NCI-H345 treated with DMSO at 0.1 percent for 48 hours (cell line): ENCODE data around the gene RNF182.
"Not testable (repeated sequence)": the region's sequence is repeated elsewhere in the genome, so short reads cannot be mapped to it uniquely, and the experiment has no call there.

ENCODE experiments used
- DNase-seq: peaks from one replicate; lab custom pipeline; 2025; ENCODE audit not compliant: unreplicated experiment; lab: John Stamatoyannopoulos, UW

RNF182 gene

DNA sequence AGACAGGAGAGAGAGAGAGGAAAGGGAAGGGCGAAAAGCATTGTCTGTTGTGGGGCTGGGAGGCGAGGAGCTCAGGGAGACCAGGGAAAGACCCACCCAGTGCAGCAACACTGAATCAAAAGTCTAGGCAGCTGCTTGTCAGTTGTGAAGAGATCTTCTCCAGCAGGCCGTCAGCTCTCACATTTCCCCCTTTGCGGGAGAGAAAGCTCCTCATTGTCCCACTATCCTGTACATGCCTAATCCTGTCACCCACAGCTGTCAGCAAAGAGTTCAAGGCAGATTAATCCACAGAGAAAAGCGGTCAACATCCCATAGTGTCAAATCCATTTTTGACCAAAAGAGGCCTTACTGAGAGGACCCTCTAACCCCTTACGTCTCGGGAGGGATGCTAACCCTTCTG lies 27.3 kb downstream of the RNF182 start:
- no peak for DNase-seq

DNA sequence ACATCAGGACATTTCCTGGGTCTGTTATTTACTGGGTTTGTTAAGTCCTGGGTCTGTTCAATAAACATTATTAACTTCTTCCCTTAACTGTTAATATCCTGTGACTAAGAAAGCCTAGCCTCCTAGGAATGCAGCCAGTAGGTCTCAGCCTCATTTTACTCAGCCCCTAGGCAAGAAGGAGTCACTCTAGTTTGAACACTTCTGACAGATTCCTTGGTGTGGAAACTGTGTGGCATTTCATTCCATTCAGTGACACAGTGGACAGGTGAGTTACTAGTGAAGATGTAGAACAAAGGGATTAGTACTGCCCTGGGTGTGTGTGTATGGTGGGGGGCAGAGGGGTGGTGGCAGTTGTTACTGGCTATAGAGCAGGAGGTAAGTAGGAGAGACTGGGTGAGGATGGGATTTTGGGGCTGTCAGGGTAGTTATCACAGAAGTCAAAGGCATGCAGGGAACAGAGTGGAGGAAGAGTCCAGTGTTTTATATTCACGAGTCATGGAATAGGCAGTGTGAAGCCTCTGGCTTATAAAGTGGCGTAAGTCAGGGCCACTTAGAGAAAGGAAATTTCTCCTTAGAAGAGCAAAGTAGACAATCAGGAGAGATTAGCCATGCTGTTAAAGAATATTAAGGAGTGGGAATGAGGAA lies 28.4 kb downstream of the RNF182 start:
- DNase-seq: no peak

DNA sequence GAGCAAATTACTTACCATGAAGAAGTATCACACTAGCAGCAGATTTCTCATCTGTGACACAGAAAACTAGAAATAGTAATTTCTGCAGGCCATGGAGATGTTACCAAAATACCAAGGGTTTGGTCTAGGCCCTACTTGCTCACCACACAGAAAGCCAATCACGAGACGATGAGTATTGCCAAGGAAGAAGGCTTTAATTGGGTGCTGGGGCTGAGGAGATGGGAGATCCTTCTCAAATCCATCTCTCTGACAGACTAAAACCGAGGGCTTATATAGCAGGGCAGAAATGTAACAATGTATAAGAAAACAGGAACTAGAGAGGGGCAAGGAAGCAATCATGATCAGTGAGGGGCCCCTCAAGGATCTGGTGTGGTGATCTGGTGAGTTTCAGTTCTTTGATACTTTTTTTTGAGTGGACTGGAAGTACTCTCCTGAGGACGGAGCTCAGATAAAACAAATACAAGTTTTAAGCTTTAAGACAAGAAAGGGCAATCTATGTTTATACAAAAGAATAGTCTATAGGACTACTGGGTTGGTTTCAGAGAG lies 40.9 kb downstream of the RNF182 start:
- DNase-seq: no peak

DNA sequence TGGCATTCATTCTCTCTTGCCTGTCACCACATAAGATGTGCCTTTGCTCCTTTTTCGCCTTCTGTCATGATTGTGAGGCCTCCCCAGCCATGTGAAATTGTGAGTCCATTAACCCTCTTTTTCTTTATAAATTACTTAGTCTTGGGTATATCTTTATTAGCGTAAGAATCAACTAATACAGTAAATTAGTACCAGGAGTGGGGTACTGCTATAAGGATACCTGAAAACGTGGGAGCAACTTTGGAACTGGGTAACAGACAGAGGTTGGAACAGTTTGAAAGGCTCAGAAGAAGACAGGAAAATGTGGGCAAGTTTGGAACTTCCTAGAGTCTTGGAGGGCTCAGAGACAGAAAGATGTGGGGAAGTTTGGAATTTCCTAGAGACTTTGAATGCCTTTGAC lies 46.6 kb downstream of the RNF182 start:
- DNase-seq: no peak

DNA sequence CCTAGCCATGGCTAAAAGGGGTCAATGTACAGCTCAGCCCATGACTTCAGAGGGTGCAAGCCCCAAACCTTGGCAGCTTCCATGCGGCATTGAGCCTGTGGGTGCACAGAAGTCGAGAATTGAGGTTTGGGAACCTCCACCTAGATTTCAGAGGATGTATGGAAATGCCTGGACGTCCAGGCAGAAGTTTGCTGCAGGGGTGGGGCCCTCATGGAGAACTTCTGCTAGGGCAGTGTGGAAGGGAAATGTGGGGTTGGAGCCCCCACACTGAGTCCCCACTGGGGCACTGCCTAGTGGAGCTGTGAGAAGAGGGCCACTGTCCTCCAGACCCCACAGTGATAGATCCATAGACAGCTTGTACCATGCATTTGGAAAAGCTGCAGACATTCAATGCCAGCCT lies 47.9 kb downstream of the RNF182 start:
- DNase-seq: not testable (repeated sequence)

DNA sequence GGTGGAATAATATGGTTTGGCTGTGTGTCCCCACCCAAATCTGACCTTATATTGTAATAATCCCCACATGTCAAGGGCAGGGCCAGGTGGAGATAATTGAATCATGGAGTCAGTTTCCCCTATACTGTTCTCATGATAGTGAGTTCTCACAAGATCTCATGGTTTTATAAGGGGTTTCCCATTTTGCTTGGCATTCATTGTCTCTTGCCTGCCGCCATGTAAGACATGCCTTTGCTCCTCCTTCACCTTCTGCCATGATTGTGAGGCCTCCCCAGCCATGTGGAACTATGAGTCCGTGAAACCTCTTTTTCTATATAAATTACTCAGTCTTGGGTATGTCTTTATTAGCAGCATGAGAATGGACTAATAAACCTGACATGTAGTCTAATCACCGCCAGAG lies 48.7 kb downstream of the RNF182 start:
- DNase-seq: not testable (repeated sequence)

DNA sequence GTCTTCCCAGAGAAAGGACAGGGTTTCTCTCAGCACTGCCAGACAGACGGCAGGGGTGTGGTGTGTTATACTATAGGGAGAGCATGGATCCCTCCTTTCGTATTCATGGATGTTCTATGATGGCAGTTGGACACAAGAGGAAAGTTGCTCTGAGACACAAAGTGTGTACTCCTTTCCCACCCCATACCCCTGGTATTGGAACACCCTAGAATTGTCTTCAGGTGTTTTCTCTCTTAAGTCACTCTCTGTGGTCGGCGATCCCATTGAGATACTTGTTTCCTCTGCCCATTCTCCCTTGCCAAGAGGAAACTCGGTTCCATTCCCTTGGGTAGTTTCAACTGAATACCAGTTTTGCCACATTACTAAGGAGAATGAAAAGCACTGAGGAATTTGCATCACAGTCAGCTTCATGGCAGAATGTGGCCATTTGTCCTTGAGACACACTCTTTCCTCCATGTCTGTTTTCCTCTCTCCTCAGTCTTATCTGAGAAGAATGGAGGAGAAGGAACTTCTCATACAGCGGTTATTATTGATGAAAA lies 53.4 kb downstream of the RNF182 start:
- DNase-seq: no peak

DNA sequence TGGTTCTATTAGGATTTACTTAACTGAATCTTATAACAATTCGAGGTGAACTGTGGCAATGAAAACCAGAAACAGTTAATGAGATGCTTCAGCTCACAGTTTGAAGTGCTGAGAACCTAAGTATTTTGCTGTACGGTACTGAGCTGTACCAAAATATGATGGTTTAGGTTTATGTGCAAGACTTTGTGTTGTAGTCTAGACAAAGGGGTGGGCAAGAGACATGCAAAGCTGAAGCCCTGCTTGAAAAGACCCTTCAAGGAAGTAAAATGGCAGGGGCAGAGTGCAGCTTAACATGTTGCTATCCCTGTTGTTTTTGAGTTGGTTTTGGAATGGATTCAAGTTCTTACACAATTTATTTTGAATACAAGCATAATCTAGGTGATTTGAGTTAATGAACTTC lies 54.0 kb downstream of the RNF182 start:
- no peak for DNase-seq

DNA sequence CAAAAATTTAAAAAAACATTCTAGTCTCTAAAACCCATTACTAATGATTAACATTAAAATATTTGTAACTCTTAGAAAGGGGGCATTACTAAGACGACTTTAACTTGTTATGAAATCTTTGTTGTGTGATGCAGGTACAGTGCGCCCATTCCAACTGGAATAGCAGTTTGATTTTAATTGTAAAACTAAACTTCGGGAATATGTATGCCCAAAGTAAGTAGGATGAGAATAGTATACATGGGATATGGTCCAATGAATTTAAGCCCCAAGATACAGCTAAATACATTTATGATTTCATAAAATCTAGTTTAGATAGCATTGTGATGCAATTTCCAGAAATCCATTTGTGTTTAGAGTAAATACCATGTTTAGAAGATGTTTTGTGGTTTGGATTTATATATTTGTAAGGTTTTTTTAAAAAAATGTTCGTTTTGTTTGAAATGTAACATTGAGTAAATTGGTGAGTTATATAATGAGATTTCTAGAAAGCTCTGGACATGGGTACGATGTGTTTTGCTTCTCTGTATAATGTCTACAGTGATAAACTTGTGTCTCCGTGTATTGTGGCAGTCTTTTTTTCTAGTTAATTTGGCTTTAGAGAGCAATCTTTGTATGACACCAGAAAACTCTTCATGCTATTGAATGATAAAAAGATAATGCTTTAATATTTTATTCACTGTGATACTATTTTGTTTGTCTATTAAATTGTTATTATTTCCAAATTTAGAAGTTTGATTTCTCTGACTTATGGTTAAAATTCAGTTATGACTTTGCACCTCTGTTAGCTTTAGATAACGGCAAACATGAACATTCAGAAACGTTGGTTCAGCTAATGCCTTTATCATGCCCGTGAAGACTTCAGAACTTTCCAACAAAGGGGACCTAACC lies 54.8 kb downstream of the RNF182 start:
- DNase-seq: no peak

DNA sequence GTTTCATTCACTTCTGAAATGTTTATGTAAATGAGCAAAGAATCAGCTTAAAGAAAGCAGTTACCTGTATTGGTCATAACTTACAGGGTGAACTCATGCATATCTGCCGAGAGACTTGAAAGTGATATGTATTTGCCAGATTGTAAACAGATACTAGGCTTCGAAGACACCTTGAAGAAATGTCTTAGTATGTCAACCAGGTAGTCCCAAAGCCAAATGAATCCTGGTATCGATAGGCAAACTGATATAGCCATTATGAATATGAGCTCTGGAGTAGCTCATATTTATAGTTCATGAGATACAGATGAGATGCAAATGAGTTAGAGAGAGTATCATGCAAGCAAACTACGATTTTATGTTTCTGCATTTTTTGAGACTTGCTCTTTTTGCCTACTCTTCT lies 55.8 kb downstream of the RNF182 start:
- DNase-seq: no peak

DNA sequence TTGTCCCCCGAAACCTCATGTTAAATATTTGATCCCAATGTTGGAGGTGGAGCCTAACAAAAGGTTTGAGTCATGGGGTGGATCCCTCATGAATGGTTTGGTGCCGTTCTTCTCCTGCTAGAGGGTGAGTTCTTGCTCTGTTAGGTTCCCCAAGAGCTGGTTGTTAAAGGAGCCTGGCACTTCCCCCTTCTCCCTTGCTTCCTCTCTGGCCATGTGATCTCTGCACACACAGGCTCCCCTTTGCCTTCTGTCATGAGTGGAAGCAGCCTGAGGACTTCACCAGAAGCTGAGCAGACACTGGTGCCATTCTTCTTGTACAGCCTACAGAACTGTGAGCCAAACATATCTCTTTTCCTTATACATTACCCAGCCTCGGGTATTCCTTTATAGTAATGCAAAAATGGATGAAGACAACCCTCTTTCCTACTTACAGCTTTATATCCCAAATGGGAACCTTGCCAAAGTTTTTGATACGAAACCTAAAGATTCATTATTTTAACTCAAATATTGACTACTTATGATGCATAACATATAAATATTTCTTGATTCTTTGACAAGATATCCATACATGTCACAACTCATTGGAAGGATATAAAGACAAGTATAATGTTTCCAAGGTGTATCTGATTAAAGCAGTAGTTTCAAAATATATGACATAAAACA lies 61.0 kb downstream of the RNF182 start:
- DNase-seq: no peak

DNA sequence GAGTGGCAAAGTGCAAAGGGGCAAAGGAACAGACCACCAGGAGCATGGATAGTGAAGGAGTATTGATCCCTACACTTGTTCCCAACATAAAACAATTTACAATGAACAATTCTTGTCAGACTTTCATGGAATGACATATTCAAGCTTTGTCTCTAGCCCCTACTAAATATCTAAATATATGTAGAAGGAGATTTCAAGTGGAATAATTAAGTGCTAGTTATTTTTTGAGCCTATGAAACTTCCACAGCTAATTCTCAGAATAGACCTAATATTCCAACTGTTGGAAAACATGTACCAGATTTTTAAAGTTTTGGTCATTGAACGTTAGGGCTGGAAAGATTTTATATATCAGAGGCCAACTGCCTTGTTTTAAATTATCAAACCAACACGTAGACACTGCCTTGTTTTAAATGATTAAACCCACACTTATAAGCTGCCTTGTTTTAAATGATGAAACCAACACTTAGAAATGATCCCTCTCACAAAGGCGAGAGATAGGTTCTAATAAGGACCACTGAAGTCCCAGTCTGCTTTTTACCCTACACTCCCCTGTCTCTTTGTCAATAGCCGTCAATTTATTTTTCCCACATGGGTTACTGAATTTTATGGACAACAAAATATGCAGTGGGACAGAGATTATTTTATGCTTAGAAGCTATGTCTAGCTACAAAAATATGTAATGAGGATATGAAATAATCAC lies 62.1 kb downstream of the RNF182 start:
- DNase-seq: no peak

DNA sequence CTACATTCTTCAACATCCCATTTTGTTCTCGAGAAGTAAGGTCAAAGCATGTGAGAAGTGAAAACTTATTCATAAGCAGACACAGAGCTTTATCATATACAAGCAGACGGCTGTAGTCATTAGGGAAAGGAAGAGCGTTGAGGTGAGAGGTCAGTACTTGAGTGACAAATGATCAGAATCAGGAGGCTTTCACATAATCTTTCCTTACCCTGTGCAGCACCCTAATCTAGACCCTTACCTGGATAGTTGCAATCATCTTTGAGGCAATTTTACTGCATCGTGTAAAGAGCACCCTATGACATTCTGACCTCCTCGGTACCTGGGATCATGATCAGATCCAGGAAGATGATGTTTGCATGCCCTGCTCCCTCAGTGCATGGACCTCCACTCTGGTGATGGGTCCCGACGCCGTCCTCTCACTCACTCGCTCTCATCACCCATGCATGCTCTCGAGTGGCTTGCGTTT lies 62.7 kb downstream of the RNF182 start:
- no peak for DNase-seq

DNA sequence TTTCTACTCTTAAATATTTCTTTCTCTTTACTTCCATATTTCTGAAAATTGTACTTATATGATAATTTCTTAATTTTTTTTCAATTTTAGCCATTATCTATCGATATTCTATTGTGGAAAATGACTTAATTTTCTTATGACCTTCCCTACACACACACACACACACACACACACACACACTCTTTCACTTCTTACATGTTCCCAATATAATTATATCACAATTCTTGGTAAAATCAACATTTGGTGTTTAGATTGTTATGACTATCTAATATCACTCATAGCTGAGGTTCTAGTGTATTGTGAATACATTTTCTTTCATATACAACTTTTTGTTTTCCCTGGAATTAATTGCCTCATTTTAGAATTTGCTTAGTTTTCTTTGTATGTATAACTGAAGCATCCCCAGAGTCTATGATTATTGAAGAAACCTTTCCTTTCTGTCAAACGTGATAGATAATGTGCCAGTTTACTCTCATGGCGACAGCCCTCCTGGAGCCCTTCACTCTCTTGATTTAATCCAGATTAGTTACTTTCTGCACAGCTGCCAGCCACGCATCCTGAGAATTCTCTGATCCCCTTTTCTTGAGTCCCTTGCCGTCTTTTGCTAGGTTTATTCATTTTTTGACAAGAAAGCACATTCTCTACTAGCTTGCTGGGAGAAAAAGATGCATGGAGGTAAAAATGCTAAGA lies 63.4 kb downstream of the RNF182 start:
- DNase-seq: no peak

DNA sequence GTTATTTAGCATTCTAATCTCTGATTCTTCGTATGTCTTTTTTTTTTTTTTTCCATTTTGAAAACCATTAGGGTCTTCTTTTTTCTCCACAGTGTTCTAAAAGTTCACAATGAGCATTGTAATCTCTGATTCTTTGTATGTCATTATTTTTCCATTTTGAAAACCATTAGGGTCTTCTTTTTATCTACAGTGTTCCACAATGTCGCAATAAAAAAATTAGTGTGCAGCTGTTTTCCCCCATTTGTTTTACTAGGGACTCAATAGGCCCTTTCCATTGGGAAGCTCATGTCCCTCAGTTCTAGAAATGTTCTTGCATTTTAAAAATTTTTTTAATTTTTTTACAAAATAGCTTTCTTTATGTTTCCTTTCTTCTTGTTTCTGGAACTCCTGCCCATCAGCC lies 64.2 kb downstream of the RNF182 start:
- no peak for DNase-seq

DNA sequence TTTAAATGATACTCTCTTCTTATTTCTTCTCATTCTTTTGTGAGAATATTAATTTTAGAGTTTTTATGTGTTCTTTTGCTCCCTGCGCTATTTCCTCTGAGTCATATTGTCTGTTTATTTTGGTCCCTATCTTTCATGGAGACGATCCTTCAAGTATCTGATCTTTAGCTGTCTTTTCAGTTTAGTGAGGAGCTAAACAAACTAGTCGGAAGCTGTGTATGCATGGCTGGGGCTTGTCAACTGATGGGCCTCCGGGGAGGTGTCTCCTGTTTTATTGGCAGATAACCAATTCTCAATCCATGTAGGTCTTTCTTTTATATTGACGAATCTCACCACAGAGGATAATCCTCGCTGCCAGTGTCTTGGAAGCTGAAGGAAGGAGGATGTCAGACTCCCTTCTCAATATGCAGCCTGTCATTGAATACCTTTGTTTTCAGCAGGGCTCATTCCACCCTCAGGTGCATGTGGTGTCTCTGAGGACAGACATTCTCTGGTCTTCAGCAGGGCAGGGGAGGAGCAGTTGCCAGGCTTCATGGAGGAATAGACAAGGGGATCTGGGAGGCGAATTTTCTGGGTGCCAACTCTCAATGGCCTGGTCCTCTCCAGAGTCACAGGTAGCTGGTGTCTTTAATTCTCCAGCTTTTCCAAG lies 64.9 kb downstream of the RNF182 start:
- DNase-seq: no peak

DNA sequence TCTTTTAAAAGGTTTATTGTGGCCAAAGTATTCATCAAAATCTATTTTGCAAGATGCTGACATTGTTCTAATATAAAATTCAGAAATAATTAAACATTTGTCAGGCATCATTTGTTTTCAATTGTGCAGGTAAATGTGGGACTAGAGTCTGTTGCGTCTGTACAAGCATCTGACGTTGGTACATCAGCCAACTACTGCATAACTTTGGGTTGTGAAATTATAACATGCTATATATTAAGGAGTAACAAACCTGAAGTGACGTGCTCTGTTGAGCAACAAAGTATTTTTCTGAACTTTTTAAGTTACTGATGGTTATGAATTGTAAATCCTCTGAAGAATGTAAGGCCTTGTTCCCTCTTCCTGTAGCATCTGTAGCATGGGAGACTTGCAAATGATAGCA lies 66.0 kb downstream of the RNF182 start:
- DNase-seq: no peak

DNA sequence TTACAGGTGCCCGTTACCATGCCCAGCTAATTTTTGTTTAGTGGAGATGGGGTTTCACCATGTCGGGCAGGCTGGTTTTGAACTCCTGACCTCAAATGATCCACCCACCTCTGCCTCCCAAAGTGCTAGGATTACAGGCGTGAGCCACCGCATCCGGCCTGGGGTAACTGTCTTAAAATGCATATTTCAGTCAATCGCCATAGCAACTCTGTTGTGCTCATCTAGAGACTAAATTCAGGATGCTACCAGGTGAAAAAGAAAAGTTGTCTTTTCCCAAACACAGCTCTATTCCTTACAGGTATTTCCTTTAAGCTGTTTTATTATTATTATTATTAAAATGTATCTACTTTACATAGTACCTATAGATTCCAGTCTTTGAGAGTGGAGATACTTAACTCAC lies 66.6 kb downstream of the RNF182 start:
- DNase-seq: no peak

DNA sequence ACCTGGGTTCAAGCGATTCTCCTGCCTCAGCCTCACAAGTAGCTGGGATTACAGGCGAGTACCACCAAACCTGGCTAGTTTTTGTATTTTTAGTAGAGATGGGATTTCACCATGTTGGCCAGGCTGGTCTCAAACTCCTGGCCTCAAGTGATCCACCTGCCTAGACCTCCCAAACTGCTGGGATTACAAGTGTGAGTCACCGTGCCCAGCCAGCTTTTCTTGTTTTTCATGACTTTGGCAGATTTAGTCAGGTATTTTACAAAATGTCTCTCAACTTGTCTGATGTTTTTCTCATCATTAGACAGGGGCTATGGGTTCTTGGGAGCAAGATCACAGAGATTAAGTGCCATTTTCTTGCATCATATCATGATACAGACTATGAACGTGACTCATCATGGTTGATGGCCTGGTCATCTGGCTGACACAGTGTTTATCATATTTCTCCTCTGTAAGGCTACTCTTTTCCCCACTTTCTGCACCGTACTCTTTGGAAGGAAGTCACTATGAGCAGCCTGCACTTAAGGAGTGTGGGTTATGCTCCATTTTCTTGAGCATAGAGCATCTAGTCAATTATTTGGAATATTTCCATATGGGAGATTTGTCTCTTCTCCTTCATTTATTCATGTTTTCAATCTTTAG lies 67.8 kb downstream of the RNF182 start:
- no peak for DNase-seq
